Measurements from ENCODE around the gene WIPF2.

WIPF2 gene

GRCh38 chr17:40218740-40219593 lies at the start of gene WIPF2:
Gene WIPF2 (plus strand): TSS chr17:40219304. CDS start chr17:40256460, 37,156 bp downstream.
- DNase-seq (ENCODE audit: extremely low read depth in 1 of 2, low read depth in 1 of 2), result peak; percentile 90 to 93

GRCh38 chr17:40170325-40170724 lies 48.8 kb upstream of the WIPF2 start:
- no peak for DNase-seq (ENCODE audit: extremely low read depth in 1 of 2, low read depth in 1 of 2)

- DNase-seq (ENCODE audit: extremely low read depth in 1 of 2, low read depth in 1 of 2), result no peak
These were observed 47.4 kb upstream of the WIPF2 start for GRCh38 chr17:40171750-40172149.

- DNase-seq (ENCODE audit: extremely low read depth in 1 of 2, low read depth in 1 of 2), result no peak
These were observed 45.9 kb upstream of the WIPF2 start for GRCh38 chr17:40173091-40173777.

- no peak for DNase-seq (ENCODE audit: extremely low read depth in 1 of 2, low read depth in 1 of 2)
These were observed 45.3 kb upstream of the WIPF2 start for GRCh38 chr17:40173778-40174135.

GRCh38 chr17:40174514-40174913 lies 44.6 kb upstream of the WIPF2 start:
- DNase-seq (ENCODE audit: extremely low read depth in 1 of 2, low read depth in 1 of 2), result no peak

- DNase-seq (ENCODE audit: extremely low read depth in 1 of 2, low read depth in 1 of 2), result no peak
These were observed 43.0 kb upstream of the WIPF2 start for GRCh38 chr17:40175928-40176753.

- no peak for DNase-seq (ENCODE audit: extremely low read depth in 1 of 2, low read depth in 1 of 2)
These were observed 42.4 kb upstream of the WIPF2 start for GRCh38 chr17:40176754-40177110.

GRCh38 chr17:40177275-40177874 lies 41.7 kb upstream of the WIPF2 start, which contains the start of gene RAPGEFL1:
Gene RAPGEFL1 (plus strand): TSS chr17:40177470. CDS start chr17:40177862, 392 bp downstream.
- DNase-seq (ENCODE audit: extremely low read depth in 1 of 2, low read depth in 1 of 2), result peak; percentile 49 to 75

- no peak for DNase-seq (ENCODE audit: extremely low read depth in 1 of 2, low read depth in 1 of 2)
These were observed 41.0 kb upstream of the WIPF2 start for GRCh38 chr17:40178021-40178601.

- DNase-seq (ENCODE audit: extremely low read depth in 1 of 2, low read depth in 1 of 2), result no peak
These were observed 40.4 kb upstream of the WIPF2 start for GRCh38 chr17:40178660-40179059.

GRCh38 chr17:40179923-40180659 lies 39.0 kb upstream of the WIPF2 start:
- no peak for DNase-seq (ENCODE audit: extremely low read depth in 1 of 2, low read depth in 1 of 2)

- DNase-seq (ENCODE audit: extremely low read depth in 1 of 2, low read depth in 1 of 2), result no peak
These were observed 38.4 kb upstream of the WIPF2 start for GRCh38 chr17:40180694-40181093.

- no peak for DNase-seq (ENCODE audit: extremely low read depth in 1 of 2, low read depth in 1 of 2)
These were observed 37.9 kb upstream of the WIPF2 start for GRCh38 chr17:40181205-40181604.

GRCh38 chr17:40182606-40183005 lies 36.5 kb upstream of the WIPF2 start:
- no peak for DNase-seq (ENCODE audit: extremely low read depth in 1 of 2, low read depth in 1 of 2)

GRCh38 chr17:40187238-40187637 lies 31.9 kb upstream of the WIPF2 start:
- no peak for DNase-seq (ENCODE audit: extremely low read depth in 1 of 2, low read depth in 1 of 2)

- no peak for DNase-seq (ENCODE audit: extremely low read depth in 1 of 2, low read depth in 1 of 2)
These were observed 30.4 kb upstream of the WIPF2 start for GRCh38 chr17:40188694-40189093.

- DNase-seq (ENCODE audit: extremely low read depth in 1 of 2, low read depth in 1 of 2), result no peak
These were observed 28.7 kb upstream of the WIPF2 start for GRCh38 chr17:40190197-40191021.

Measured in activated CD8-positive, alpha-beta memory T cell treated with anti-CD3 and anti-CD28 coated beads for 1 hour (primary cell).